Lung (tissue), 12 donors: Measurements from ENCODE around the gene ZNF584. TPM values are rescaled to one million over a fixed set of nuclear protein-coding genes. Genes with fewer than 3 reads are reported as not detected.

Source experiments
- ATAC-seq: fragments of 200-7000 bp; cut with Tn5 transposase; one replicate; pipeline ENCODE4 v1.9.1; 2020; ENCODE audit warnings: moderate number of reproducible peaks; ENCODE audit not compliant: insufficient read depth, low FRiP score
- DNase-seq, 3 donors: peaks; one replicate each; pipeline ENCODE4 v3.0.0-alpha.2; 2013 to 2017
- H3K27ac ChIP-seq, 2 donors: one replicate each; pipeline ENCODE4 v1.5.1; 2013; ENCODE audit warnings: mild to moderate bottlenecking in 2 of 2, moderate library complexity in 2 of 2, control low read depth in 1 of 2, inconsistent platforms in 1 of 2, low read depth in 1 of 2, low read length in 1 of 2
- H3K27me3 ChIP-seq, 3 donors: one replicate each; pipeline ENCODE4 v1.5.1; 2013; ENCODE audit warnings: low read length in 2 of 3; ENCODE audit not compliant: control insufficient read depth in 3 of 3, insufficient read depth in 3 of 3
- H3K36me3 ChIP-seq, 4 donors: one replicate each; pipeline ENCODE4 v1.5.1; 2013; ENCODE audit warnings: low read length in 4 of 4, mild to moderate bottlenecking in 1 of 4, moderate library complexity in 1 of 4; ENCODE audit not compliant: control insufficient read depth in 4 of 4, insufficient read depth in 4 of 4
- H3K4me1 ChIP-seq, 5 donors: one replicate each; pipeline ENCODE4 v1.5.1; 2013; ENCODE audit warnings: low read length in 5 of 5, mild to moderate bottlenecking in 2 of 5, moderate library complexity in 1 of 5; ENCODE audit not compliant: control insufficient read depth in 5 of 5, insufficient read depth in 5 of 5
- H3K4me3 ChIP-seq: one replicate; pipeline ENCODE4 v1.5.1; 2013; ENCODE audit warnings: mild to moderate bottlenecking, control low read depth, moderate library complexity
- H3K9ac ChIP-seq, 2 donors: one replicate each; pipeline ENCODE4 v1.5.1; 2013; ENCODE audit warnings: low read length in 2 of 2, control low read depth in 1 of 2; ENCODE audit not compliant: insufficient read depth in 1 of 2
- H3K9me3 ChIP-seq, 4 donors: one replicate each; pipeline ENCODE4 v1.5.1; 2013; ENCODE audit warnings: low read length in 3 of 4, mild to moderate bottlenecking in 1 of 4, moderate library complexity in 1 of 4; ENCODE audit not compliant: control insufficient read depth in 4 of 4, insufficient read depth in 3 of 4
- WGBS, 2 donors: extraction: QIAGEN DNeasy Blood & Tissue Kit; methylation state at CpG; one replicate each; pipeline ENCODE4 v1.1.7; 2013; 5-methylcytosine and 5-hydroxymethylcytosine counted together
- polyA plus RNA-seq, 2 donors: library from polyadenylated mRNA; stranded (reverse); fragments of 200-250 nt; gene quantifications; one replicate each; pipeline ENCODE4 v1.2.1, GENCODE V29; 2013
- total RNA-seq, 2 donors: library from RNA; depleted of rRNA in 1 of 2; stranded (reverse); fragments of >200 nt in 1 of 2; gene quantifications; one replicate each; pipeline ENCODE4 v1.2.1, GENCODE V29; 2014 to 2021
- TF ChIP-seq, protein P1 (sequence below): IDR thresholded peaks from 2 replicates; pipeline ENCODE4 v1.5.1; 2012; ENCODE audit warnings: mild to moderate bottlenecking; ENCODE audit errors: control extremely low read depth, extremely low read depth
- donor health status: control.
- donor health status: control.
- donor health status: Bipolar disorder and iron deficiency.
- donor health status: healthy.
- donor health status: DM: yes; HTN: yes; CAD: no.

The ZNF584 gene
- total and polyA plus RNA-seq, 4 donors = 6.0 to 16.9 (median 13.8) TPM

DNA sequence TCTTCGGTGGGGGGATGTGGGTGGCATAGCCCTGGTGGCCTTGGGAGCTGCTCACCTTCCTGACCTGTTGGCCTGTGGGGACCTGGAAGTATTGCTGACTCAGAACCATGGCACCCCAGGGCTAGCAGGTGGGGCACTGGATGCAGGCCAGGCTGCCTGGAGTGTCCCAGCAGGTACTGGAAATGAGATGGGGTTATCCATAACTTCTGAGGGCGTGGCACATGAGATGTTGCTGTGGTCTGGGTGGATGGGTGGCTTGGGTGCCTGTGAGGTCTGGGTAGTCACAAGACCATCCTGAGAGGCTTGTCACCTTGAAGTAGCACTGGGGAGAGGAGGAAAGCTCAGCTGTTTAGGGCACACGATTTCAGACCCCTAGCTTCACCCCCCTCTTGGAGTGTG is 13.6 kb upstream of the ZNF584 start:
- Histone ChIP-seq H3K36me3 (peaks cover 7 to 26% (median 23%) of the 10 kb centered on the region in 4 donors), H3K9ac (no peak overlapping the region), H3K9me3 (peaks cover 0 to 5% (median 0%) of the 10 kb centered on the region in 4 donors), H3K27ac (no peak overlapping the region), H3K4me1 (peaks cover 0 to 5% (median 3%) of the 10 kb centered on the region in 5 donors), H3K27me3 (peaks cover 0 to 21% (median 11%) of the 10 kb centered on the region in 3 donors), H3K4me3 (peak overlapping the region; percentile 12)
- DNase-seq (no peak), ATAC-seq (peak; percentile 28)
- TF ChIP-seq, protein P1, sequence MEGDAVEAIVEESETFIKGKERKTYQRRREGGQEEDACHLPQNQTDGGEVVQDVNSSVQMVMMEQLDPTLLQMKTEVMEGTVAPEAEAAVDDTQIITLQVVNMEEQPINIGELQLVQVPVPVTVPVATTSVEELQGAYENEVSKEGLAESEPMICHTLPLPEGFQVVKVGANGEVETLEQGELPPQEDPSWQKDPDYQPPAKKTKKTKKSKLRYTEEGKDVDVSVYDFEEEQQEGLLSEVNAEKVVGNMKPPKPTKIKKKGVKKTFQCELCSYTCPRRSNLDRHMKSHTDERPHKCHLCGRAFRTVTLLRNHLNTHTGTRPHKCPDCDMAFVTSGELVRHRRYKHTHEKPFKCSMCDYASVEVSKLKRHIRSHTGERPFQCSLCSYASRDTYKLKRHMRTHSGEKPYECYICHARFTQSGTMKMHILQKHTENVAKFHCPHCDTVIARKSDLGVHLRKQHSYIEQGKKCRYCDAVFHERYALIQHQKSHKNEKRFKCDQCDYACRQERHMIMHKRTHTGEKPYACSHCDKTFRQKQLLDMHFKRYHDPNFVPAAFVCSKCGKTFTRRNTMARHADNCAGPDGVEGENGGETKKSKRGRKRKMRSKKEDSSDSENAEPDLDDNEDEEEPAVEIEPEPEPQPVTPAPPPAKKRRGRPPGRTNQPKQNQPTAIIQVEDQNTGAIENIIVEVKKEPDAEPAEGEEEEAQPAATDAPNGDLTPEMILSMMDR = no peak
- WGBS, 2 donors = 72% methylated on average over 3 of the region's 3 CpGs

DNA sequence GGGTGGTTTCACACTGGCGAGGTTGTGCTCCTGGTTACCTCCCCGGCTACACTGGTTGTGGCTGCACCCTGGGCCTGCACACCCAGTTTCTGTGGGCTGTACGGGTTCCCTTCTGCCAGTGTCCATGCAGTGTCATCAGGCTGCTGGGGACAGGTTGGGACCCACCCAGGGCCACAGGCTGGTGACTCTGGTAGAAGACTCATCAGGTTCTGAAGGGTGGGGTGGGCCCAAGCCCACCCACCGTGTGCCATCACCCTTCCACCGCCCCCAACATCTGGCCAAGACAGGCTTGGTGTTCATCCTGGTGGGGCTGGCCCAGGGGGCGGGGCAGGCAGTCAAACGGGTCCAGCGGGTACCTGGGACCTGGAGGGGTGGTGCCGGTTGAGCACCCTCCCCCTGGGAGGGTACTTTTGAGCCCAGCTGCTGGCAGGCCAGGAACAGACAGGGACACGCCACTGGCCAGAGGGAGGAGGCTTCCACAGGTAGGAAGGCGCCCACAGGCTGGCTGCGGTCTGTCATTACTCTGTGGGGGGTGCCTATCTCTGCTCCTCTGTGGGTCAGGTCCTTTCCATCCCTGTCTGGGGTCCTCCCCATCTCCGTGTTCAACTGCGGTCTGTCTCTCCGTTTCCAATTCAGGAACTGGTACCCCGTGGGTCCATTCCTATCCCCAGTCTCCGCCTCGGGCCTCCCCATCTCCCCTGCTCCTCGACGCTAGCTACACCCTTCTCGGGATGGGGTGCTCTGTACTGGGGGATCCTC is 13.1 kb upstream of the ZNF584 start, which contains the start of gene RNF225:
TSS of gene RNF225 (plus strand) at position 437 of the 759 bp plus-strand sequence. CDS start 434 bp downstream, outside the sequence.
- Histone ChIP-seq H3K4me1 (peaks cover 0 to 9% (median 5%) of the 10 kb centered on the region in 5 donors), H3K36me3 (peaks cover 7 to 26% (median 23%) of the 10 kb centered on the region in 4 donors), H3K4me3 (peak within 1 kb of the TSS; percentile 12), H3K27me3 (peaks cover 0 to 21% (median 11%) of the 10 kb centered on the region in 3 donors), H3K27ac (no peak within 1 kb of the TSS), H3K9me3 (peaks cover 0 to 5% (median 0%) of the 10 kb centered on the region in 4 donors), H3K9ac (no peak within 1 kb of the TSS)
- TF ChIP-seq, protein P1 = no peak
- DNase-seq (no peak), ATAC-seq (peak; percentile 36)
- 39 to 41% methylated on average over 20 to 21 of the region's 21 CpGs for WGBS, 2 donors

DNA sequence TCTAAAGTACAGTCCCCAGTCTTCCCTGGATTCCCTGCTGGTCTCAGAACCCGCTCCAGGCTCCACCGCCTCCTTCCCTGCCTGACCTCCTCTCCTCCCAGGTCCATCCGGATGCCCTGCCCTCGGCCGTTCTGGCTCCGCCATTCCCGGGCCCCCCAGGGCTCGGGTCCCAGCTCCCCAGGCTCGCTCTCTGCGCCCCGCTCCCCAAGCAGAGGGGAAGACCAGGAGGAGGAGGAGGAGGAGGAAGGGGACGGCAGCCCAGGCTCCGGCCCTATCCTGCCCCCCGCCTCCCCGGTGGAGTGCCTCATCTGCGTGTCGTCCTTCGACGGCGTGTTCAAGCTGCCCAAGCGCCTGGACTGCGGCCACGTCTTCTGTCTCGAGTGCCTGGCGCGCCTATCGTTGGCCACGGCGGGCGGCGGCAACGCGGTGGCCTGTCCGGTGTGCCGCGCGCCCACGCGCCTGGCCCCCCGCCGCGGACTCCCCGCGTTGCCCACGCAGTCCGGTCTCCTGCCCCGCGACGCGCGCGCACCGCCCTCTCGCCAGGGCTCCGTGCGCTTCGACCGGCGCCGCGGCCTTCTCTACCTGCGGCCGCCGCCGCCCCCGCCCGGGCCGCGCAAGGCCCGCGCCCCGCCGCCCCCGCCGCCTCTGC is 12.3 kb upstream of the ZNF584 start:
- peaks cover 7 to 24% (median 21%) of the 10 kb centered on the region in 4 donors for H3K36me3 ChIP-seq
- peaks cover 0 to 15% (median 11%) of the 10 kb centered on the region in 5 donors for H3K4me1 ChIP-seq
- H3K27ac ChIP-seq = no peak overlapping the region
- DNase-seq (peak in 1 of 3 donors; percentile 43), ATAC-seq (no peak)
- no peak overlapping the region for H3K9ac ChIP-seq
- TF ChIP-seq, protein P1 = no peak
- WGBS, 2 donors = 4 to 5% methylated on average over 56 to 75 of the region's 75 CpGs
- H3K9me3 ChIP-seq = peaks cover 0 to 5% (median 0%) of the 10 kb centered on the region in 4 donors
- peaks cover 0 to 21% (median 11%) of the 10 kb centered on the region in 3 donors for H3K27me3 ChIP-seq
- H3K4me3 ChIP-seq = no peak overlapping the region
